Measurements from ENCODE around the gene CEP104.

GRCh38 chr1:3821447-3821846 lies 35.6 kb downstream of the CEP104 start:
- TF ChIP-seq, protein P1, sequence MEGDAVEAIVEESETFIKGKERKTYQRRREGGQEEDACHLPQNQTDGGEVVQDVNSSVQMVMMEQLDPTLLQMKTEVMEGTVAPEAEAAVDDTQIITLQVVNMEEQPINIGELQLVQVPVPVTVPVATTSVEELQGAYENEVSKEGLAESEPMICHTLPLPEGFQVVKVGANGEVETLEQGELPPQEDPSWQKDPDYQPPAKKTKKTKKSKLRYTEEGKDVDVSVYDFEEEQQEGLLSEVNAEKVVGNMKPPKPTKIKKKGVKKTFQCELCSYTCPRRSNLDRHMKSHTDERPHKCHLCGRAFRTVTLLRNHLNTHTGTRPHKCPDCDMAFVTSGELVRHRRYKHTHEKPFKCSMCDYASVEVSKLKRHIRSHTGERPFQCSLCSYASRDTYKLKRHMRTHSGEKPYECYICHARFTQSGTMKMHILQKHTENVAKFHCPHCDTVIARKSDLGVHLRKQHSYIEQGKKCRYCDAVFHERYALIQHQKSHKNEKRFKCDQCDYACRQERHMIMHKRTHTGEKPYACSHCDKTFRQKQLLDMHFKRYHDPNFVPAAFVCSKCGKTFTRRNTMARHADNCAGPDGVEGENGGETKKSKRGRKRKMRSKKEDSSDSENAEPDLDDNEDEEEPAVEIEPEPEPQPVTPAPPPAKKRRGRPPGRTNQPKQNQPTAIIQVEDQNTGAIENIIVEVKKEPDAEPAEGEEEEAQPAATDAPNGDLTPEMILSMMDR (IDR thresholded peaks at IDR 0.05) = no peak
- no peak for TF ChIP-seq POLR2A (IDR thresholded peaks at IDR 0.05)
